H1 (cell line): Measurements from ENCODE around the gene TADA2B. TPM values are rescaled to one million over a fixed set of nuclear protein-coding genes. Genes with fewer than 3 reads are reported as not detected.

Source experiments
- CTCF ChIA-PET: fragments of 300-600 bp; sonication (Branson Sonifier 250); formaldehyde crosslinking; loops from one replicate; lab custom pipeline; 2021; ENCODE audit not compliant: partially characterized antibody; lab: Charles Lee
- POLR2A ChIA-PET: fragments of 300-600 bp; sonication (Branson Sonifier 250); formaldehyde crosslinking; loops from one replicate; lab custom pipeline; 2021; ENCODE audit warnings: inconsistent platforms; ENCODE audit not compliant: partially characterized antibody; lab: Charles Lee
- DNase-seq, 2 experiments: peaks; one replicate each; pipeline versions ENCODE4 v3.0.0 to v3.0.0-alpha.2; 2010 to 2022; ENCODE audit warnings: low spot score in 2 of 2, low read depth in 1 of 2, mixed read lengths in 1 of 2
- FAIRE-seq: peaks from 2 replicates; lab custom pipeline; 2011; peaks lifted over from hg19 to GRCh38; lab: Jason Lieb, UNC
- H2AFZ ChIP-seq: 2 replicates; pipeline ENCODE4 v1.8.1; 2012; ENCODE audit warnings: low read length, inconsistent platforms
- H2AK5ac ChIP-seq: 2 replicates; pipeline ENCODE4 v1.6.1; 2013; ENCODE audit warnings: low read depth, low read length
- H2BK120ac ChIP-seq: replicated peaks from 2 replicates; pipeline ENCODE3; 2013; ENCODE audit warnings: low read depth, low read length, inconsistent platforms
- H2BK12ac ChIP-seq: 2 replicates; pipeline ENCODE4 v1.6.1; 2013; ENCODE audit warnings: low read depth, low read length
- H2BK15ac ChIP-seq: 2 replicates; pipeline ENCODE4 v1.6.1; 2013; ENCODE audit warnings: low read length
- H2BK20ac ChIP-seq: 2 replicates; pipeline ENCODE4 v1.6.1; 2013; ENCODE audit warnings: low read length
- H2BK5ac ChIP-seq: 2 replicates; pipeline ENCODE4 v1.6.1; 2013; ENCODE audit warnings: low read depth, low read length
- H3K14ac ChIP-seq: 2 replicates; pipeline ENCODE4 v1.6.1; 2013; ENCODE audit warnings: inconsistent platforms; ENCODE audit not compliant: insufficient read length
- H3K18ac ChIP-seq: 2 replicates; pipeline ENCODE4 v1.6.1; 2013; ENCODE audit warnings: low read length; ENCODE audit errors: extremely low read depth
- H3K23ac ChIP-seq: 2 replicates; pipeline ENCODE4 v1.6.1; 2013; ENCODE audit warnings: inconsistent platforms; ENCODE audit not compliant: insufficient read length
- H3K23me2 ChIP-seq: 2 replicates; pipeline ENCODE4 v1.6.1; 2013; ENCODE audit warnings: low read depth, low read length
- H3K27ac ChIP-seq: 2 replicates; pipeline ENCODE4 v1.6.1; 2011; ENCODE audit warnings: low read depth, low read length, inconsistent platforms
- H3K27me3 ChIP-seq, 4 experiments: replicated peaks in 1 of 4; 1 replicate in 1 of 4; 2 replicates in 3 of 4; pipeline versions ENCODE4 v1.6.1 to v1.8.1; 2011 to 2013; ENCODE audit warnings: low read length in 3 of 4, mild to moderate bottlenecking in 3 of 4, inconsistent platforms in 2 of 4, mixed read lengths in 2 of 4, moderate library complexity in 1 of 4; ENCODE audit not compliant: control insufficient read depth in 3 of 4, insufficient read depth in 3 of 4; ENCODE audit errors: extremely low read depth in 1 of 4
- H3K36me3 ChIP-seq, 4 experiments: 2 replicates each; pipeline versions ENCODE4 v1.6.1 to v1.8.1; 2011 to 2013; ENCODE audit warnings: mild to moderate bottlenecking in 4 of 4, low read length in 3 of 4, moderate library complexity in 2 of 4, control low read depth in 1 of 4, inconsistent platforms in 1 of 4; ENCODE audit not compliant: insufficient read depth in 4 of 4, control insufficient read depth in 2 of 4
- H3K4ac ChIP-seq: replicated peaks from 2 replicates; pipeline ENCODE3; 2013; ENCODE audit warnings: low read length, low read depth, mixed read lengths, inconsistent platforms; ENCODE audit not compliant: insufficient read length
- H3K4me1 ChIP-seq, 4 experiments: replicated peaks in 1 of 4; 1 replicate in 1 of 4; 2 replicates in 3 of 4; pipeline versions ENCODE4 v1.6.1 to v1.8.1; 2011 to 2013; ENCODE audit warnings: low read length in 3 of 4, inconsistent platforms in 2 of 4, mixed read lengths in 1 of 4; ENCODE audit not compliant: insufficient read depth in 4 of 4, control insufficient read depth in 3 of 4
- H3K4me2 ChIP-seq, 2 experiments: 2 replicates each; pipeline versions ENCODE4 v1.6.1 to v1.8.1; 2011 to 2013; ENCODE audit warnings: low read depth in 2 of 2, low read length in 2 of 2, control low read depth in 1 of 2, inconsistent platforms in 1 of 2, mild to moderate bottlenecking in 1 of 2; ENCODE audit not compliant: insufficient read depth in 1 of 2
- H3K4me3 ChIP-seq, 4 experiments: fragments of 200-600, 300-600 bp in 1 of 4; sonication (generic), shearing (Covaris generic), sonication (Bioruptor Twin) in 1 of 4; 2 replicates each; pipeline versions ENCODE4 v1.5.1 to v1.8.1; 2011 to 2016; ENCODE audit warnings: low read length in 4 of 4, low read depth in 3 of 4, control low read depth in 2 of 4, inconsistent platforms in 2 of 4, mild to moderate bottlenecking in 2 of 4, mixed read lengths in 1 of 4, moderate library complexity in 1 of 4; ENCODE audit not compliant: insufficient read depth in 2 of 4; ENCODE audit errors: extremely low read depth in 1 of 4
- H3K56ac ChIP-seq: replicated peaks from 2 replicates; pipeline ENCODE3; 2013; ENCODE audit warnings: low read depth, mild to moderate bottlenecking, mixed read lengths, low read length, inconsistent platforms; ENCODE audit not compliant: insufficient read length
- H3K79me1 ChIP-seq: 2 replicates; pipeline ENCODE4 v1.6.1; 2013; ENCODE audit warnings: low read depth, low read length, control low read depth
- H3K79me2 ChIP-seq, 2 experiments: 2 replicates each; pipeline versions ENCODE4 v1.6.1 to v1.8.1; 2012 to 2013; ENCODE audit warnings: low read length in 2 of 2, mild to moderate bottlenecking in 2 of 2, inconsistent platforms in 1 of 2; ENCODE audit not compliant: insufficient read depth in 2 of 2, control insufficient read depth in 1 of 2
- H3K9ac ChIP-seq, 4 experiments: replicated peaks in 1 of 4; 1 replicate in 1 of 4; 2 replicates in 3 of 4; pipeline versions ENCODE4 v1.6.1 to v1.8.1; 2011 to 2013; ENCODE audit warnings: low read depth in 3 of 4, low read length in 3 of 4, control low read depth in 2 of 4, mild to moderate bottlenecking in 2 of 4, moderate library complexity in 2 of 4, inconsistent platforms in 1 of 4; ENCODE audit errors: extremely low read depth in 1 of 4
- H3K9me3 ChIP-seq, 2 experiments: 2 replicates each; pipeline versions ENCODE4 v1.6.1 to v1.8.1; 2012 to 2013; ENCODE audit warnings: mild to moderate bottlenecking in 2 of 2, moderate library complexity in 2 of 2, control low read depth in 1 of 2, inconsistent platforms in 1 of 2, low read depth in 1 of 2, low read length in 1 of 2, mixed read lengths in 1 of 2; ENCODE audit not compliant: insufficient read depth in 2 of 2
- H4K20me1 ChIP-seq, 2 experiments: replicated peaks in 1 of 2; 2 replicates each; pipeline versions ENCODE3 to v1.8.1; 2011 to 2013; ENCODE audit warnings: inconsistent platforms in 2 of 2, low read length in 2 of 2, mild to moderate bottlenecking in 1 of 2; ENCODE audit not compliant: insufficient read depth in 2 of 2, control insufficient read depth in 1 of 2
- H4K5ac ChIP-seq: 2 replicates; pipeline ENCODE4 v1.6.1; 2013; ENCODE audit warnings: low read length, low read depth, mixed read lengths, inconsistent platforms; ENCODE audit not compliant: insufficient read length
- H4K8ac ChIP-seq: 2 replicates; pipeline ENCODE4 v1.8.0; 2013; ENCODE audit warnings: mild to moderate bottlenecking, moderate library complexity, low read length, inconsistent platforms; ENCODE audit not compliant: insufficient read depth; ENCODE audit errors: extremely low read depth
- H4K91ac ChIP-seq: replicated peaks from 2 replicates; pipeline ENCODE3; 2013; ENCODE audit warnings: low read length, mixed read lengths, inconsistent platforms; ENCODE audit not compliant: insufficient read length
- CTCF ChIP-seq, 3 experiments: IDR thresholded peaks; 1 replicate in 2 of 3; 2 replicates in 1 of 3; pipeline versions ENCODE4 v1.5.1 to v1.6.1; 2011; ENCODE audit warnings: low read length in 3 of 3, mild to moderate bottlenecking in 3 of 3, inconsistent platforms in 2 of 3, low read depth in 1 of 3, moderate library complexity in 1 of 3; ENCODE audit not compliant: insufficient read depth in 1 of 3; ENCODE audit errors: control extremely low read depth in 1 of 3
- EP300 ChIP-seq, 2 experiments: IDR thresholded peaks; 1 replicate in 1 of 2; 2 replicates in 1 of 2; pipeline ENCODE4 v1.6.1; 2011 to 2012; ENCODE audit warnings: low read depth in 2 of 2, low read length in 2 of 2, mild to moderate bottlenecking in 2 of 2, borderline replicate concordance in 1 of 2, inconsistent platforms in 1 of 2, moderate library complexity in 1 of 2
- GTF2F1 ChIP-seq: IDR thresholded peaks from 2 replicates; pipeline ENCODE4 v1.6.1; 2012; ENCODE audit warnings: low read depth, low read length, improper control_type of control experiment, borderline replicate concordance
- MAX ChIP-seq: IDR thresholded peaks from 2 replicates; pipeline ENCODE4 v1.6.1; 2012; ENCODE audit warnings: inconsistent platforms
- TBP ChIP-seq: IDR thresholded peaks from 2 replicates; pipeline ENCODE4 v1.6.1; 2011; ENCODE audit warnings: low read depth, low read length, improper control_type of control experiment
- YY1 ChIP-seq: IDR thresholded peaks from 2 replicates; pipeline ENCODE4 v1.6.1; 2011; ENCODE audit warnings: low read depth, mild to moderate bottlenecking, low read length
- whole genome bisulfite sequencing, 2 experiments: shearing (Covaris generic) in 1 of 2; methylation state at CpG; one replicate each; pipeline versions ENCODE4 v1.1.6 to v1.1.7; 2013 to 2015; ENCODE audit warnings: low lambda C conversion rate in 2 of 2, mixed read lengths in 2 of 2, inconsistent platforms in 1 of 2, low coverage in 1 of 2, missing lambda C conversion rate in 1 of 2; ENCODE audit not compliant: insufficient replicate concordance in 2 of 2, insufficient coverage in 1 of 2, insufficient read length in 1 of 2; ENCODE audit errors: extremely low coverage in 1 of 2, missing lambda C conversion rate in 1 of 2; 5-methylcytosine and 5-hydroxymethylcytosine counted together
- polyA plus RNA-seq, 7 experiments: library from polyadenylated mRNA; depleted of rRNA in 3 of 7; stranded (reverse) in 5 of 7; unstranded in 2 of 7; fragments of >200 nt in 5 of 7; fragments of 200-250 nt in 2 of 7; gene quantifications; 1 replicate in 5 of 7; 2 replicates in 1 of 7; 4 replicates in 1 of 7; pipeline versions ENCODE4 v1.2.1 to v1.2.3, GENCODE V29; 2011 to 2013; ENCODE audit warnings: missing spikeins in 2 of 7, mixed read lengths in 2 of 7
- total RNA-seq: library from RNA; stranded (reverse); fragmentation: NEBNext Ultra II Directional; extraction: Animal tissue kit (Norgen Biotek cat#: 25700); gene quantifications from 2 replicates; pipeline ENCODE4 v1.2.1, GENCODE V29; 2021

The TADA2B gene
- total and polyA plus RNA-seq, 2 of the 8 experiments (the other 6 are each of a cell fraction or from before 2014, with no cell fraction given) = 5.7 to 12.1 TPM

- no peaks in the 10 kb centered on the region for H3K9me3 ChIP-seq
- ChIA-PET POLR2A (interaction anchor here (0.6 kb wide), 1 partner anchor 905 kb away, joined by 3 read pairs; no protein-coding TSS in a partner anchor), CTCF (interaction anchor here (0.6 to 5.1 kb wide), 39 partner anchors 12 to 581 kb away, joined by 3 to 65 read pairs (median 4); partner anchors contain the start of gene GRPEL1)
- no peak overlapping the region for H3K56ac ChIP-seq
- FAIRE-seq (peak; percentile 90), DNase-seq (peak; percentile 63 to 83)
- no peaks in the 10 kb centered on the region for H3K79me2 ChIP-seq
- peak overlapping the region; percentile 17; the same call in 1 of the 2 replicates for H2BK12ac ChIP-seq
- H2BK15ac ChIP-seq = peak overlapping the region; percentile 83; the same call in 1 of the 2 replicates
- H3K9ac ChIP-seq = peak overlapping the region in 1 of 4 experiments; percentile 20; a peak in 1 of 7 replicates
- H2BK20ac ChIP-seq = no peak overlapping the region
- WGBS, 2 experiments = 15% methylated on average over 18 of the region's 24 CpGs; no CpG with 5 or more reads in 1 of the 2 experiments
- no peak overlapping the region for H2AK5ac ChIP-seq
- H3K36me3 ChIP-seq = no peaks in the 10 kb centered on the region
- no peak overlapping the region for H2BK5ac ChIP-seq
- no peak overlapping the region for H2BK120ac ChIP-seq
- no peaks in the 10 kb centered on the region for H4K20me1 ChIP-seq
- no peak overlapping the region for H3K23ac ChIP-seq
- peak overlapping the region; percentile 74 to 88 for H3K4me2 ChIP-seq
- H3K4ac ChIP-seq = no peak overlapping the region
- no peak overlapping the region for H3K18ac ChIP-seq
- no peaks in the 10 kb centered on the region for H3K79me1 ChIP-seq
- H3K4me1 ChIP-seq = peaks cover 0 to 12% (median 9%) of the 10 kb centered on the region in 4 experiments; a peak in 6 of 7 replicates
- H2AFZ ChIP-seq = 0 out of 2 replicates have a peak overlapping the region, but pooled peaks have one; percentile 72
- peak overlapping the region in 3 of 4 experiments; percentile 13 to 54 (median 29); a peak in 4 of 8 replicates for H3K4me3 ChIP-seq
- no peak overlapping the region for H4K8ac ChIP-seq
- H4K5ac ChIP-seq = no peak overlapping the region
- no peak overlapping the region for H3K14ac ChIP-seq
- peaks cover 3 to 34% (median 28%) of the 10 kb centered on the region in 4 experiments for H3K27me3 ChIP-seq
- no peak overlapping the region for H3K27ac ChIP-seq
- no peak overlapping the region for H4K91ac ChIP-seq
- H3K23me2 ChIP-seq = peaks cover 12% of the 10 kb centered on the region; the same call in 1 of the 2 replicates
- TF ChIP-seq CTCF (IDR thresholded peaks at IDR 0.05; ENCODE audit: control extremely low read depth in 1 of 3, insufficient read depth in 1 of 3, low read depth in 1 of 3, low read length in 3 of 3) (peak in 2 of 3 experiments; percentile 57 to 85; a peak in 2 of 4 replicates), GTF2F1 (peak; percentile 36; the same call in 1 of the 2 replicates), MAX (peak; percentile 36; the same call in 1 of the 2 replicates), YY1 (0 out of 2 replicates have a peak, but pooled peaks have one; percentile 45), EP300 (IDR thresholded peaks at IDR 0.05; ENCODE audit: borderline replicate concordance in 1 of 2, low read depth in 2 of 2, low read length in 2 of 2) (no peak), TBP (peak; percentile 28; the same call in 1 of the 2 replicates)
Measured at GRCh38 chr4:7101692-7102515, 58.7 kb downstream of the TADA2B start.
